Fibroblast of the aortic adventitia (primary cell): ENCODE measurements around the gene SCN1B. TPM values are rescaled to one million over a fixed set of nuclear protein-coding genes. Genes with fewer than 3 reads are reported as not detected.
"Not testable (repeated sequence)": the region's sequence is repeated elsewhere in the genome, so short reads cannot be mapped to it uniquely, and the experiment has no call there.

ENCODE experiments used
- DNase-seq: peaks from one replicate; pipeline ENCODE4 v3.0.0-alpha.2; 2010; ENCODE audit warnings: low read depth
- H3K4me3 ChIP-seq: 2 replicates; pipeline ENCODE4 v1.5.1; 2011; ENCODE audit warnings: low read depth, mild to moderate bottlenecking, control low read depth, low read length, moderate library complexity
- total RNA-seq: library from RNA; depleted of rRNA; stranded (reverse); fragments of >200 nt; gene quantifications from 2 replicates; pipeline ENCODE4 v1.2.3, GENCODE V29; 2012; ENCODE audit warnings: low replicate concordance
- TF ChIP-seq, protein P1 (sequence below): IDR thresholded peaks from 2 replicates; pipeline ENCODE4 v1.5.1; 2011; ENCODE audit warnings: mild to moderate bottlenecking, low read length, control low read depth, inconsistent platforms; ENCODE audit not compliant: insufficient read depth

Gene SCN1B
- total RNA-seq, 1 donor = 7.0 TPM

DNA sequence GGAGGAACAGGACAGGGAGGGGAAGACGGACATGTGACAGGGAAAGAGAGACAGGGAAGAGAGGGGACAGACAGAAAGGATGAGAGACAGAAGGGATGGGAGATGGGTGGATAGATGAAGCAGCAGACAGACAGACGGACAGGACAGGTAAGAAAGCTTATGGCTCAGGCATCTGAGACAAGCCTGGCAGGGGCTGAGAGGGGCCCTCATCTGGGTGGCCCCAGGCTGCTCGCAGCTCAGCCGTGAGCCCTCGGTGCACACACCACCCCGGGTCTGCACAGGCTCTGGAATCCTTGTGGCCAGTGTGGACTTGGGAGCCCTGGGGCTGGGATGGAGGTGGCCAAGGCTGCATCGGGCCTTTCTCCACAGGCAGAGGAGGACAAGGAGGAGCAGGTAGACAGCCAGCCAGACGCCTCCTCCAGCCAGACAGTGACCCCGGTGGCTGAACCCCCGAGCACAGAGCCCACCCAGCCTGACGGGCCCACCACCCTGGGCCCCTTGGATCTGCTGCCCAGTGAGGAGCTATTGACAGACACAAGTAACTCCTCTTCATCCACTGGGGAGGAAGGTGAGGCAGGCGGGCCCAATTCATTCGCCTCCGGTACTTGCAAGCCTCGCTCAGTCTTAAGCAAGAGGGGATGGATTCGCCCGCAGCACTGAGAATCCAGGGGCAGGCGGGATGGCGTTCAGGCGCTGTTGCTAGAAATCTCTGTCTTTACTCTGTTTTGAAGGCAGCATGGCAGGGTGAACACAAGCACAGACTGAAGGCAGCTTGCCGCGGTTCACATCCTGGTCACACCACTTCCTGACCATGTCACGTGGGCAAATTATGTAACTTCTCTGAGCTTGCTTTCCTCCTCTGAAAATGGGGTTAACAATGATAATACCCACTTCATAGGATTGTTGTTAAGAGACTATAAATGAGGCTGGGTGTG, 16.2 kb upstream of the SCN1B start:
- TF ChIP-seq, protein P1, sequence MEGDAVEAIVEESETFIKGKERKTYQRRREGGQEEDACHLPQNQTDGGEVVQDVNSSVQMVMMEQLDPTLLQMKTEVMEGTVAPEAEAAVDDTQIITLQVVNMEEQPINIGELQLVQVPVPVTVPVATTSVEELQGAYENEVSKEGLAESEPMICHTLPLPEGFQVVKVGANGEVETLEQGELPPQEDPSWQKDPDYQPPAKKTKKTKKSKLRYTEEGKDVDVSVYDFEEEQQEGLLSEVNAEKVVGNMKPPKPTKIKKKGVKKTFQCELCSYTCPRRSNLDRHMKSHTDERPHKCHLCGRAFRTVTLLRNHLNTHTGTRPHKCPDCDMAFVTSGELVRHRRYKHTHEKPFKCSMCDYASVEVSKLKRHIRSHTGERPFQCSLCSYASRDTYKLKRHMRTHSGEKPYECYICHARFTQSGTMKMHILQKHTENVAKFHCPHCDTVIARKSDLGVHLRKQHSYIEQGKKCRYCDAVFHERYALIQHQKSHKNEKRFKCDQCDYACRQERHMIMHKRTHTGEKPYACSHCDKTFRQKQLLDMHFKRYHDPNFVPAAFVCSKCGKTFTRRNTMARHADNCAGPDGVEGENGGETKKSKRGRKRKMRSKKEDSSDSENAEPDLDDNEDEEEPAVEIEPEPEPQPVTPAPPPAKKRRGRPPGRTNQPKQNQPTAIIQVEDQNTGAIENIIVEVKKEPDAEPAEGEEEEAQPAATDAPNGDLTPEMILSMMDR = no peak
- H3K4me3 ChIP-seq = no peak overlapping the region
- no peak for DNase-seq

DNA sequence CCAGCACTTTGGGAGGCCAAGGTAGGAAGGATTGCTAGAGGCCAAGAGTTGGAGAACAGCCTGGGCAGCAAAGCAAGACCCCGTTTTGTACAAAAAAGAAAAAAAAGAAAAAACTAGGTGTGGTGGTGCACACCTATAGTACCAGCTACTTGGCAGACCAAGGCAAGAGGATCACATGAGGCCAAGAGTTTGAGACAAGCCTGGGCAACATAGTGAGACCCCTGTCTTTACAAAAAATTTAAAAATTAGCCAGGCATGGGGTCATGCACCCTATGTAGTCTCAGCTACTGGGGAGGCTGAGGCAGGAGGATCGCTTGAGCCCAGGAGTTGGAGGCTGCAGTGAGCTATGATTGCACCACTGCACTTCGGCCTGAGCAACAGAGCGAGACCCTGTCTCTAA, 15.5 kb upstream of the SCN1B start:
- DNase-seq, H3K4me3 ChIP-seq: not testable (repeated sequence)

DNA sequence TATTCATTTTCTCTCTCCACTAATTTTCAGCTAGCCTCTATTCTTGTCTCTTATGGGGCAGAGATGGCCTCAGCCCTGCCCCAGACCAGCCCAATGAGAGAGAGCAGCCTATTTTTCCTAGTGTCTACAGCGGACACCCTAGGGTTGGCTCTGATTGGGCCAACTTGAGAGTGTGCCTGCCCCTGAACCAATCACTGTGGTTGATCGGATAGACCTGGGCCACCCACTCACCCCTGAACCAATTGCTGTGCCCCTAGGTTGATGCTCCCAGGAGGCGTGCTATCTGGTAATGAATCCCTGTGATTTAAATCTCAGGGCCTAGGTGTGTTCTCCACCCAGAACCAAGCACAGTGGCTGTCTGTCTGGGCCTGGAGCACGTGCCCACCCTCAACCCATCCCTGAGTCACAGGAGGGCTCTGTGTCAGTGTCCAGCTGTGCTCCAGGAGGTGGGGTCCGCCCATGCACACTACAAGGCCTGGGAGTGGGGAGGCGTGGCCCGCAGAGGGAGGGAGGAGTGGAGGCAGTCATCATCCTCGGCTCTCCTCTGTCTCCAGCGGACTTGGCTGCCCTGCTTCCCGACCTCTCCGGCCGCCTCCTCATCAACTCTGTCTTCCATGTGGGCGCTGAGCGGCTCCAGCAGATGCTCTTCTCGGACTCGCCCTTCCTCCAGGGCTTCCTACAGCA, 14.9 kb upstream of the SCN1B start:
- DNase-seq = no peak
- TF ChIP-seq, protein P1 = no peak
- no peak overlapping the region for H3K4me3 ChIP-seq

DNA sequence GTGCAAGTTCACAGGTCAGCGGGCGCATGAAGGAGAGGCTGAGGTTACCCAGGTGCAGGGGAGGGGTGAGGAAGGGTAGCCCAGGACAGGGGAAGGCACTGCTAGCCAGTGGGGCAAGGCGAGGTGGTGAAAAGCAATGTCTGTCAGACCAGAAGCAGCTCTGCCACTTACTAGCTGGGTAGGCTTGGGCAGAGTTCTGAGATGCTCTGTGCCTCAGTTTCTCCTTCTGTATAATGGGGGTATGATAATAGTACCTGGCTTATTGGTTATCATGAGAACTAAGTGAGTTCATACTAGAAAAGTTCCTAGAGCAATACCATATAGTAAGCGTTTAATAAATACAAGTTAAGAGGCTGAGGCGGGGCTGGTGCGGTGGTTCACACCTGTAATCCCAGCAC, 14.3 kb upstream of the SCN1B start:
- no peak overlapping the region for H3K4me3 ChIP-seq
- TF ChIP-seq, protein P1 = no peak
- DNase-seq = no peak

DNA sequence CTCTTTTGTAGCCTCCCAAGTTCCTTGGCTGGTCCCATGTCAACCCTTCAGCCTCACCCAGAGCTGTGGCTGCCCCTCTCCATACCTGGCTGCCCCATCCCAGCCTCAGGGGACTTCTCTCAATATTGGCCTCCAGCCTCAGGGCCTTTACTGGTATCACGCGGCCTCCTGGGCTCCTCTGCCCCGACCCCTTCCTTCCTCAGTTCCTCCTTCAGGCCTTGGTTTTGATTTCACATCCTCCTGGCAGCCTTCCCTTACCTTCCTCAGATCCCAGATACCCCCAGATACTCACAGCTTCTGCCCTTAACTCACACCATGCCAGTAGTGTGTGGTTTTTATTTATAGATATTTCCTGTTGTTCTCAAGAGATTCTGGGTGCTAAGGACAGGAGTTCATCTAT, 12.8 kb upstream of the SCN1B start:
- no peak for DNase-seq
- TF ChIP-seq, protein P1 = no peak
- H3K4me3 ChIP-seq = no peak overlapping the region

DNA sequence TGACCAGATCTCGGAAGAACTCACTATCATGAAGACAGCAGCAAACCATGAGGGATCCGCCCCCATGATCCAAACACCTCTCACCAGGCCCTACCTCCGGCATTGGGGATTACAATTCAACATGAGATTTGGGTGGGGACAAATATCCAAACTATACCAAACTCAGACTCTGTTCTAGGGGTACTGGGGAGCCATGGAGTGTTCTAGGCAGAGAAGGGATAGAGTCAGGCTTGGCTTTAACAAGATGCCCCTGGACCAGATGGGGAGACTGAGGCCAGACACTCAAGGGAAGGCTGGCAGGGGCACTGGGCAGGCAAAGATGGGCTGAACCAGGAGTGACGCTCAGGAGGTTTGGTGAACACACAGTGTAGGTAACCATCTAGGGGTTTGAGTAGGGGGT, 11.9 kb upstream of the SCN1B start:
- no peak overlapping the region for H3K4me3 ChIP-seq
- no peak for DNase-seq
- TF ChIP-seq, protein P1 = no peak

DNA sequence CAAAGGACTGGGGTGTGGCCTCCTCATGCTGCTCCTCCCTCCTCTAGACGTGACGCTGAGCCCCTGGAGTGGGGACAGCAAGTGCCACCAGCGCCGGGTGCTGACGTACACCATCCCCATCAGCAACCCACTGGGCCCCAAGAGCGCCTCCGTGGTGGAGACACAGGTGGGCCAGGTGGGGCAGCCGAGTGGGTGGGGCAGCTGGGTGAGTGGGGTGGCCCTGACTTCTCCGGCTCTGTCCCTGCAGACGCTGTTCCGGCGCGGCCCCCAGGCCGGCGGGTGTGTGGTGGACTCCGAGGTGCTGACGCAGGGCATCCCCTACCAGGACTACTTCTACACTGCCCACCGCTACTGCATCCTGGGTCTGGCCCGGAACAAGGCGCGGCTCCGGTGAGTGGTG, 11.1 kb upstream of the SCN1B start:
- TF ChIP-seq, protein P1 = no peak
- DNase-seq = no peak
- H3K4me3 ChIP-seq = no peak overlapping the region
